Stimulated activated CD4-positive, alpha-beta T cell treated with anti-CD3 and anti-CD28 coated beads, Interleukin-1b, Interleukin-23, amount 100 ng/mL, for 1 hour (primary cell): ENCODE measurements around the gene KCTD1.

Experiments used
- DNase-seq, 2 donors: peaks; one replicate each; pipeline ENCODE4 v3.0.0-alpha.2; 2020; ENCODE audit warnings: low read depth in 2 of 2

KCTD1 gene

GRCh38 chr18:26549263-26550094, 1.1 kb upstream of the KCTD1 start:
- DNase-seq: no peak

GRCh38 chr18:26547646-26548414, 523 bp downstream of the KCTD1 start:
- peak in 1 of 2 donors; percentile 32 for DNase-seq

- DNase-seq: no peak
Observed at GRCh38 chr18:26546875-26547645, 1.3 kb downstream of the KCTD1 start.

GRCh38 chr18:26546170-26546874, 2.0 kb downstream of the KCTD1 start:
- no peak for DNase-seq

GRCh38 chr18:26545335-26546123, 2.8 kb downstream of the KCTD1 start:
- DNase-seq: no peak

GRCh38 chr18:26544451-26544850, 3.9 kb downstream of the KCTD1 start:
- no peak for DNase-seq

- DNase-seq: no peak
Observed at GRCh38 chr18:26543373-26543772, 5.0 kb downstream of the KCTD1 start.

GRCh38 chr18:26540043-26540628, 8.2 kb downstream of the KCTD1 start:
- DNase-seq: no peak

- no peak for DNase-seq
Observed at GRCh38 chr18:26538524-26538923, 9.8 kb downstream of the KCTD1 start.

- DNase-seq: no peak
Observed at GRCh38 chr18:26536664-26537063, 11.7 kb downstream of the KCTD1 start.

- DNase-seq: no peak
Observed at GRCh38 chr18:26536032-26536431, 12.3 kb downstream of the KCTD1 start.

- DNase-seq: no peak
Observed at GRCh38 chr18:26535630-26536029, 12.7 kb downstream of the KCTD1 start.

GRCh38 chr18:26532367-26533340, 15.7 kb downstream of the KCTD1 start:
- DNase-seq: no peak

- DNase-seq: no peak
Observed at GRCh38 chr18:26531605-26532298, 16.6 kb downstream of the KCTD1 start.

GRCh38 chr18:26526966-26527234, 21.5 kb downstream of the KCTD1 start:
- no peak for DNase-seq

GRCh38 chr18:26526128-26526965, 22.0 kb downstream of the KCTD1 start:
- DNase-seq: no peak

- DNase-seq: no peak
Observed at GRCh38 chr18:26524504-26525351, 23.6 kb downstream of the KCTD1 start.
